HG03558 (cell line): ENCODE measurements around the gene ACTR10.
"Not testable (repeated sequence)": the region's sequence is repeated elsewhere in the genome, so short reads cannot be mapped to it uniquely, and the experiment has no call there.

ENCODE experiments used
- ATAC-seq: cut with Tn5 transposase; IDR thresholded peaks from one replicate; pipeline ENCODE4 v1.9.1; 2021; ENCODE audit warnings: moderate number of reproducible peaks; ENCODE audit not compliant: unreplicated experiment; ENCODE audit errors: extremely low read depth

Gene ACTR10

DNA sequence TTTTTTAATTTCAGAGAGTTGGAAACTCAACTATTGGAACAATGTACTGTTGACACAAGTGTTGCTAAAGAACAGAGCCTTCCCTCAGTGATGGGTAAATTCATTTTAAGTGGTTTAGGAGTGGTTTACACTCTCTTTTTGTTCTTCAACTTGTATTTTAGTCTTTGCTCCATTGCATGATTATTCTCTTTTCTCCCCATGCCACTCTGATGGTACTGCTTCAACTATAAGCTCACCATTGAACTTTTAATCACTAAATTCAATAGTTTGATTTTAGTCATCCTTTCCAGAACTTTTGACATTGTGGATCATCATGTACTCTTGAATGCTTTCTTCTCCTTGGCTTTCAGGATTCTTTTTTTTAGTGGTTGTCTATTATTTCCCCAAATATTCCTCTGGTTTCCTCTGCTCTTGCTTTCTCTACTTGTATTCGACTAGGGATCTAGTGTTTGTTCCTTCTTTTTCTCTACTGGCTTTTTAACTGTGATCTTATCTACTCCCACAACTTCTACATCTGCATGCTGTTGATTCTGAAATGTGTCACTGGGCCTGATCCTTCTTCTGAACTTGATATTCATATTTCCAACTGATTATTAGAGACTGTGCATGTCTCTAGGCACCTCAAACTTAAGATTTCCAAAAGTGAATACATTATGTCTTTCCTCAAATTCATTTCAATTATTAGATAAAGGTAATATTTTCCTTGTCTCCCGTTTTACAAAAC is 15.4 kb downstream of the ACTR10 start:
- no peak for ATAC-seq

DNA sequence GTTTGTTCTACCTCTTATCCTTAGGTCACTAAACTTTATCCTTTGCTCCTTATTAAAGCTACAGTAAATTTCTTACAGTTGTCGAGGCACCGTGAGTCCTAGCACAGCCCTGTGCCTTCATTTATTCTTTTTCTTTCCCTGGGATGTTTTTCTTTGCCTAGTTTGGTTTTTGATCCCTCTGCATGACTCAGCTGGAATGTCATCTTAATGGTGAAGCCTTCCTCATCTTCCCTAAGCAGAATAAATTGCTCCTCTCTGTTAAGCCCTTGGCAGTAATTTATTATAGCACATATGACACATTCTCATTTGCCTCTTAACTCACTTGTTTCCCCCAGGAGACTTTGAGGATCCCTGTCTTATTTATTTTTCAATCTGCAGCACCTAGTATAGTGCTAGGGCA is 16.6 kb downstream of the ACTR10 start:
- ATAC-seq: no peak

DNA sequence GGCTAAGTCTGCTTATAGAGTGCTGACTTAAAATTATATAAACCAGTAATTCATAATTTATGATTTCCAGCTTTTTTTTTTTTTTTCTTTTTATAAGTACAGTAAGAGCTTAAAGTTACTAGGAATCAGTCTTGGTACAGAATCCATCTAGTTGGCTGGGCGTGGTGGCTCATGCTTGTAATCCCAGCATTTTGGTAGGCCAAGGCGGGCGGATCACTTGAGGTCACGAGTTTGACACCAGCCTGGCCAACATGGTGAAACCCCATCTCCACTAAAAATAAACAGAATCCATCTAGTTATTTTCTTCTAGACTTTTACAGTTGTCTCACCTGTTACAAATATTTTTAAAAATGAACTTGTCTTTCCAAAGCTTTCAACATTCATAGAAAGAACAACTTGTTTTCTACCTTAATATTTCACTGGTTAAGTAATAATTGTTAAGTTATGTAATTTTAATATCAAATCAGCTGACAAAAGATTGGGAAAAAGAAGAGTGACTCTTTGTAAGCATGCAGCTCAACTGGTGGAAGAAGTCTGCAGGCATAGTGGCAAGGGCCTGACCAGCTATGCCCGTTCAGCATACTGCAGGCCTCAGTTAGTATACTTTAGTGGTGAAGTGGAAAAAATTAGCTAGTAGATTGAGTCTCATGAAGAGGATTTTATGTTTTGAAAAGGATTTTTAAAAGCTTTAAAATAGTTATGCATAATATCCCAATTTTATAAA is 27.3 kb downstream of the ACTR10 start:
- no peak for ATAC-seq

DNA sequence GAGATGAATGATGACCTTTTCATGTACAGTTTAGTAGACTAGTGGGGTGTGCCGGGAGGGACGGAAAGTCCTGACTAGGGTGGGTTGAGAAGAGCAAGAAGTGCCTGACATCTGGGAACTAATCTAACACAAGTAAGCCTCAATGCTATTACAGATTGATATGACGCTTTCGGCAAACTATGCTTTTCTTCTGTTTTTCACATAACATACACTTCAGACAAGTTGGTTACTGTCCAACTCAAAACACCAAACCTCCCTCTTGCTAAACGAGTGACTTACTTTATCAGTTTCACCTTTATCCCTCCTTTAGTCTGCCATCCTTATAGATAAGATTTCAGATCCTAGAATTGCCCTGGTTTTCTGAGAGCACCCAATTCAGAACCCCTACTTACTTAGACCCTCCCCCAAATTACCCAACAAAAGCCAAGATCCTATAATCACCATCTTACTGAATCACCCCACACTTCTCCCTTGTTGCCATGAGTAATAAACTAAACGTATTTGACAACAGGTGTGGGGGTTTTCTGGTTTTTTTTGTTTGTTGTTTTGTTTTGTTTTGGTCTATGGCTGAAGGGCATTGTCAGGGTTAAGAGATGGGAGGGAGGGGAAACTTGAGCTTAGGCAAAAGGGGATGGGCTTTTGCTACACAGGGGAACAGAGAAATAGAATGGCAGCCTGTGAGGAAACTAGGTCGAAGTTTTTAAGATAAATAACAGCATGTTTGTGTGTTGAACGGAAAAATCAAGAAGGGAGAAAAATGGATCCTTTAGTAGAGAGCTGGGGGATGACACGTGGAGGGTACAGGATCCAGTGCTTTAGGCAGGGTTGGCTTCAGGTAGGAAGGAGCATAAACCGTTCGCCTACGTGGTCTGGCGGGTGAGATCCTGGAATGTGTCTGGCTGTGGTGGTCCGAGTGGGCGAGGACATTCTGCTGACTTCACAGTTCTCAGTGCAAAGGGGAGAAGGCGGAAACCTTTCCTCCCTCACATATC is 38.6 kb downstream of the ACTR10 start:
- no peak for ATAC-seq

DNA sequence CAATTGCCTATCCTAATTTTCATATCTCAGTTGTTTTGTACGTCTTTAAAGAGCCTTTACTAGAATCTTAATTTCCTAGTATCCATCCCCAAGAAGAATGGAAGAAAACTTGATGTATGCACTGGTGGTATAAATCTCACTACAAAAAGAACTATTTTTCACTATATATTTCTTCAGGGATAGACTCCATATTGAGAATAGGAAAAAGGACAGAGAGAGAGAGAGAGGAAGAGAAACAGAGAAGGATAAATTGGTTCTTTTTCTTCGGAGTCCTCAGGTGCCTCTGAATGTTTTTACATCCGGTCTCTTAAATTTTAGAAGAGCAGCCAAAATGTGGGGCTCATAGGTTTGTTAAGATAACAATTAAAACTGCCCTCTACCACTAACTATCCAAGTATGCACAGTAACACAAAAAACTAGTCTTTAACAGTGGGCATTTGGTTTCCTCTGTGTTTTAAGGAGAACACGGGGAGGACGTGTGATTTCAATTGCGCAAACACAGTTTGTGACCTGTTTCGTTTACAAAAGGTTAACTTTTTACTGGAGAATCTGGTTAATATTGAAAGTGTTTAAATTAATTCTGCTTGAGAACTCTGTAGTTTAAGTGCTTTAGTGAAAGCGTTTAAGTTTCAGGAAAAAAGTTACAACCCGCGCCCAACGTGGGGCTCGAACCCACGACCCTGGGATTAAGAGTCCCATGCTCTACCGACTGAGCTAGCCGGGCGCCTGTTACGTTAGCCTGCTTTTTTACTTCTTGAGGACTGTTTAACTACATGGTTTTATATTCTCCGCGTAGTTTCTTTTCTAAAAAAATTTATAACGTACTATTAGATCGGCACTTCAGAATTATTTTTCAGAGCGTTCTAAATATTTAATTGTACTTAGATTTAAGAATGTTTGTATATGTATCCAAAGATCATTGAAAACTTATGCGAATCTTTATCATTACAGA is 39.6 kb downstream of the ACTR10 start:
- no peak for ATAC-seq

DNA sequence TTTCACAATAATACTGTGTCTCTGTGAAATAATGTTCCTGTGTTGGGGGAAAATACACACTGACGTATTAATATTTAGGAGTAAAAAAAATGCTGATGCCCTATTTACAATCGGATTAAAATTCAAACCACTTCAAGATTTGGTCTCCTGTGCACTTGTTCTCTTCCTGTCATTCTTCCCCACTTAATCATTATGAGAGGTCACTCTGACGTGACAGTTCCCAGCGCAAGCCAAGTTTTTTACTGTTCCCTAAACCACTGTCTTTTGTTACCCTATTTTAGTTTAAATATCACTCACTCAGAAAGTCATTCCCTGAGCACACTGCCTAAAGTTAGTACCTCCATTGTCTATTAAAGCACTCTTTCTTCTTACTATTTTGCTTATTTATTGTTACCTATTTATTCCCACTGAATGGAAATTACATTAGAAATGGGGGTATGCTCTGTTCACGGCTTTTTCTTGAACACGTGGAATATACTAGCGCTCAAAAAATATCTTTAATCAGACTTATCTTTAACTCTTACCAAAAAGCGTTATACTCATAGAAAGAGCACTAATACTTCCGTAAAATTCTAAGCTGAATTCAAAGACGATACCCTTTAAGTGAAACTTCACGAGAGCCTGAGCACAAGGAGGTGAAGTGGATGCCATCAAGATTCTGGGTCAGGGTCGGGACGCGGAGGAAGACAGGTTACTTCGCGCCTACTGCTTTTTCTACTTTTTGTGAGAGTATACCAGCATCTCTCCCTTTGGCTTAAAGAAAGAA is 44.0 kb downstream of the ACTR10 start:
- ATAC-seq: peak; percentile 14

DNA sequence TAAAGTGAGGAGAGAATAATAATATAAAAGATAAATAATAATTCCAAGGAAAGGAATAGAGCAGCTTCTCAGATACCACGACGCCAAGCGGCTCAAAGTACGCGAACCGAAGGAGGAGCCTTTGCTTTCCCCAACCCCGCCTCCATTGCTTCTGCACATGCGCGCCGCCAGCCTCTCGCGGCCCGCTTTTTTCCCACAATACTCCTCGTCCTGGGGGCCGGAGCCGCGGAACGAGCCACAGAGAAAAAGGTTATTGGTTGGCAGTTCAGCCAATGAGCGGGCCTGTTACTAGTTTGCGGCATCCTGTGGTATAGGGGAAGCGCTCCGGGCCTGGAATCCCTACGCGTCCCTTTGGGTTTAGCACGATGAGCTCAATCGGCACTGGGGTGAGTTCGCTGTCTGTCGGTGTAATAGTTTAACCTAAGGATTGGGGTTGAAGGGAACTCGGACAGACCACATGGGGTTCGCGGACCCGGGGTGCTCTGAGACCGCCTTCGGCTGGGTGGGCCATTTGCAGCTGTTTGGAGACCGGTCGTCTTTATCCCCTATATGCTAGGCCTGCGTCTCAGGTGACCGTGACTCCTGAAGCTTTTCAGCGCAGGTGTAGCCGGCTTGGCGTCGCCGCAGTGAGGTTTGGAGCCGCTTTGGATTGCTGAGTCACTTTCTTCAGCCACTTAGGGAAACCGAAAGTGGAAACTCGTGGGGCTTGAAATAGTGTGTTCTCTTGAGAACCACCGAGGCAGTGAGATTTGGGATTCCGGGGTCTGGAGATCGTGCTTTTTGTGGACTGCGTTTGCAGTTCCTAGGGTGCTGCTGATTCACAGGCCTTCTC is 44.8 kb downstream of the ACTR10 start, which contains the start of gene PSMA3:
Gene PSMA3, plus strand, starts transcription at position 288 of the 832 bp plus-strand sequence. Its CDS starts 78 bp downstream, at position 366.
- peak; percentile 85 for ATAC-seq

DNA sequence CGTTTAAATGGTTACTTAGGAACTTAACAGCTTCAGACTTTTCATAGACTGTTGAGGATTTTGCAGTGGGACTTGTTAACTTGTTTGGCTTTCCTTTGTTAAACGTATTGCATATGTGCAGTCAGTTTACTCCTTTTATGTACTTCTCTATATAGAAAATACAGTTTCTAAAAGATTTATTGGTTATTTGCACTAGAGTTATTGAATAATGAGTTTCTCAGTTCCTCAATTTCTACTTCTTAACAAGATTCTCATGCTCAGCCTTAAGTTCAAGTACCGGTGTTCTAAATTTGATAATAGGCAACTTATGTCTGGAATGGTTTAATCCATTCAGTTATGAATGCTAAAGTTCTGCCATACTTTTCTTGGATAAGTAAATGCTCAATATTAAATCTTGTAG is 45.6 kb downstream of the ACTR10 start:
- ATAC-seq: no peak

DNA sequence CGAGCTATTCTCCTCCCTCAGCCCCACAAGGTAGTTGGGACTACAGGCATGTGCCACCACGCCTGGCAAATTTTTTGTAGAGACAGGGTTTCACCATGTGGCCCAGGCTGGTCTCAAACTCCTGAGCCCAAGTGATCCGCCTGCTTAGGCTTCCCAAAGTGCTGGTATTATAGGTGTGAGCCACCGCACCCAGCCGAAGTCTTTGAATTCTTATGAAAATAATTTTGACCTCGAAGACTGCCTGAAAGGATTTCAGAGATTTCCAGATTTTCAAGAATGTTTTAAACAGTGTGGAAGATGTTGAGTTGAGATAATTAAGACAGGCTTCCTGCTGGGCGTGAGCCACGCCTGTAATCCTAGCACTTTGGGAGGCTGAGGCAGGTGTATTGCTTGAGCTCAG is 49.7 kb downstream of the ACTR10 start:
- no peak for ATAC-seq

DNA sequence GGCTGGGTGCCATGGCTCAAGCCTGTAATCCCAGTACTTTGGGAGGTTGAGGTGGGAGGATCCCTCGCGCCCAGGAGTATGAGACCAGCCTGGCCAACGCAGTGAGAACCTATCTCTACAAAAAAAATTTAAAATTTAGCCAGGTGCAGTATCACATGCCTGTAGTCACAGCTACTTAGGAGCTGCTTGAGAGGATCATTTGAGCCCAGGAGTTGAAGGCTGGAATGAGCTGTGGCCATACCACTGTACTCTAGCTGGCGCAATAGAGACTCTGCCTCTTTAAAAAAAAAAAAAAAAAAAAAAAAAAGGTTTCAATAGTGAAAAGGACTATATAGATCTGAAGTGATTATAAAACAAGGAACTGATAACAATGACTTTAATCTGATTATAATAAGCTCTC is 58.2 kb downstream of the ACTR10 start:
- ATAC-seq: no peak

DNA sequence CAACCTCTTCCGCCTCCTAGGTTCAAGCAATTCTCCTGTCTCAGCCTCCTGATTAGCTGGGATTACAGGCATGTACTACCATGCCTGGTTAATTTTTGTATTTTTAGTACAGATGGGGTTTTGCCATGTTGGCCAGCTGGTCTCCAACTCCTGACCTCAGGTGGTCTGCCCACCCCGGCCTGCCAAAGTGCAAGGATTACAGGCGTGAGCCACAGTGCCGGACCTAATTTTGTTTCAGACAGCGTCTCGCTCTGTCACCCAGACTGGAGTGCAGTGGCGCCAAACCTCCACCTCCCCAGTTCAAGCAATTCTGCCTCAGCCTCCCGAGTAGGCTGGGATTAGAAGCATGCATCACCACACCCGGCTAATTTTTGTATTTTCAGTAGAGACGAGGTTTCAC is 62.1 kb downstream of the ACTR10 start:
- ATAC-seq: not testable (repeated sequence)

DNA sequence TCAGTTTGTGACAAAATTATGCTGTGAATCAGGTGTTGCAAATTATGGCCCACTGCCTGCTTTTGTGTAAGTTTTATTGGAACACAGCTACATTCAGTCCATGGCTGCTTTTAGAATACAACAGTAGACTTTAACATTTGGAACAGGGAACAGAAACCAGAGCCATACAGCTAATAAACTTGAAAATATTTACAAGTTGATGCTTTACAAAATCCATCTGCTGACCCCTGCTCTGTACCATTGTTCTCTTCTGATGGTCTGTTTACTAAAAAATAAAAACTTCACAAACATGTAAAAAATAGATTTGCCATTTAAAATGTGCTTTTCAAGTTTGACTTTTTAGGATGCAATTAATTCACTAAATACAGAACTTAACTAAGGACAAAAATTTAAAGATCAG is 65.5 kb downstream of the ACTR10 start:
- ATAC-seq: no peak

DNA sequence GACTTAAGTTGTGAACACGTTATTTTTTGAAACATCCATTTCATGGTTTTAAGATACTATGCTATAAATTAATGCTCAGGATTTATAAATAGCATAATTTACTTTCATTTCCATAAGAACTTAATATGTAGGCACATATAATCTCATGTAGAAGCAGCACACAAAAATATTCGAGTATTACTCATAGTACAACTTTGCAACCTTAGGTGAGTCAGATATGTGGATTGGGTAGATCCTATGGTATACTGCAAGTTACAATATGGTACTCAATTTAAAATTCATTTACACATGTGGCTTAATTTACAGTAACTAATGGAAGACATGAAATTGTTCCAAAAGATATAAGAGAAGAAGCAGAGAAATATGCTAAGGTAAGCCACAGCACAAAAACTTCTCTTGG is 70.7 kb downstream of the ACTR10 start:
- ATAC-seq: no peak

DNA sequence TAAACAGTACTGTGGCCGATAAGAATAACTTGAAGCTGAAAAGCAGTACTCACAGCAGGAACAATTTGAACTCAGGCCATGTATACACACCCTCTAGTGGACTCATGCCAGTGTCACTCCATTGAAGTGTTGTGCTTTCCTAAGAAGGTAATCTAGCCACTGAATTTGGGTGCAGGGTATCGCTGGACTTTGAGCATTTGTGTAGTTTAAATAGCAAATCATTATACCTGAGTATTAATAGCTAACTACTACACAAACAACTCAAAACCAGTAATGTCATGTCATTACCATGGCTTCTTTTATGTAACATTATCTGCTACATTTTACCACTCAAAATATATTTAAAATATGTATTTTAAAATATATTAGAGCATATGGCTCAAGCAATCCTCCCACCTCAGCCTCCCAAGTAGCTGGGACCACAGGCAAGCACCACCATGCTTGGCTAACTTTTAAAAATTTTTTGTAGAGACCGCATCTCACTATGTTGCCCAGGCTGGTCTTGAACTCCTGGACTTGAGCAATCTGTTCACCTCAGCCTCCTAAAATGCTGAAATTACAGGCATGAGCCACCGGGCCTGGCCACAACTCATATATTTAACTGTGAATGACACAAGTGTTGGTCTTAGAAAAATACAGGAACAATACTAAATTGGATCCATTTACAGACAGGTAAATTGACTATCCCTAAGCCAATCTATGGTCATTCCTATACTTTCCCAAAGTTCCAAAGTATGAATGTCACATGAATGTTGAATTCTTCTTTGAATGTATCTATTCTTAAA is 72.8 kb downstream of the ACTR10 start:
- no peak for ATAC-seq

DNA sequence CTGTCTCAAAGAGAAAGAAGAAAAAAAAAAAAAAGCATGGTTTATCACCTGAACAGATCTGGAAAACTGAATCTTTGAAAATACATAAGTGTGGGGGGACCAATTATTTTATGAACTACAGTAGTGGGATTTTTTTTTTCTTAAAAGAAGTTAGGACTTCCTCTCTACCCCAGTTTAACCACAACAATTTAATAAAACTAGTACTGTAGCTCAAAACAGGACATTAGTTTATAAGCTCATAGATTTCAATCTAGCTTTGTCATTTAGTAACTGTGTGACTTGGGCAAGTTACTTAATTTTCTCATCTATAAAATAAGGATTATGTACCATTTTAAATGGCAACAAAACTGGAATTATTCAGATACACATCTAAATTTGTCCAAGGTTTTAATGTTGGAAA is 74.9 kb downstream of the ACTR10 start:
- ATAC-seq: no peak

DNA sequence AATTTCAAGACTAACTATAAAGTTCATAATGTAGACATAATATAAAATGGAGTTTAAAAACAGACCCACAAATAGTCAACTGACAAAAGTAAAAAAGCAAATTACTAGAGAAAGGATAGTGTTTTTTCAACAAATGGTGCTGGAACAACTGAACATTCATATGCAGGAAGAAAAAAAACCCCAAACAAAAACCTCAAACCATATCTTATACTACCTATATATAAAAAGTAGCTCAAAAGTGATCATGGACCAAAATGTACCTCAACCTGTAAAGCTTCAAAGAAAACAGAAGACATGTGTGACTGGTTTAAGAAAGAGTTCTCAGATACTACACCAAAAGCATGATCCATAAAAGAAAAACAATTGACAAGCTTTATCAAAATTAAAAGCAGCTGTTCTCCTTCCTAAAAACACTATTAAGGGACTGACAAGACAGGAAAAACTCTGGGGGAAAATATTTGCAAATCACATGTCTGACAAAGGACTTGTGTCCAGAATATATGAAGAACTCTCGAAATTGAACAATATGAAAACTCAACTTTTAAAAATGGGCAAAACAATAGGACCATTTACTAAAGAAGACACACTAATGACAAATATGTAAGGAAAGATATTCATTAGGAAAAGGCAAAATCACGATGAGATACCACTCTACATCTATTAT is 75.7 kb downstream of the ACTR10 start:
- ATAC-seq: no peak

DNA sequence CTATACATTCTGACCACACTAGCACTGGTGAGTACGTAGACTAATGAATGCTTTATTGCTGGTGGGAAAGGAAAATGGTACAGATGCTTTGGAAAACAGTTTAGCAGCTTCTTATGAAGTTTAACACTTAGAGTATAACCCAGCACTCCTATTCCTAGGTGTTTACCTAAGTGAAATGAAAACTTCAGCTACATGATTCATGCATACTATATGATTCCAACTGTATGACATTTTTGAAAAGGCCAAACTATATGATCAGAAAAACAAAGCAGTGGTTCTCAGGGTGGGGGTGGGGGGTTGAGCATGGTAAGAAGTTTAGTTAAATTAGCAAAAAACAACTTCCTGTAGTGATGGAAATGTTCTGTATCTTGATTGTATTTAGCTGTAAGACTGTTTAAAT is 76.3 kb downstream of the ACTR10 start:
- no peak for ATAC-seq
